PC-3 (cell line): ENCODE data around the gene CHD5. TPM values are rescaled to one million over a fixed set of nuclear protein-coding genes. Genes with fewer than 3 reads are reported as not detected.

ENCODE experiments used
- ATAC-seq: fragments of 200-7000 bp; cut with Tn5 transposase; 2 replicates; pipeline ENCODE4 v1.9.1; 2020; ENCODE audit warnings: mild to moderate bottlenecking, moderate library complexity
- BruUV-seq: library from RNA; stranded (reverse); fragments of 400-500 nt; replicated peaks from 2 replicates; lab custom pipeline; 2021; lab: Mats Ljungman, UMichigan
- CTCF ChIA-PET: fragments of 300-600 bp; sonication (Branson Sonifier 250); formaldehyde crosslinking; loops from one replicate; lab custom pipeline; 2022; ENCODE audit warnings: antibody characterized with exemption; lab: Charles Lee
- POLR2A ChIA-PET: fragments of 300-600 bp; sonication (Branson Sonifier 250); formaldehyde crosslinking; loops from one replicate; lab custom pipeline; 2022; ENCODE audit warnings: antibody characterized with exemption; ENCODE audit not compliant: unreplicated experiment; lab: Charles Lee
- DNase-seq: peaks from one replicate; pipeline ENCODE4 v3.0.0-alpha.2; 2015
- H2AFZ ChIP-seq: fragments of 300-600 bp; sonication (generic); 2 replicates; pipeline ENCODE4 v1.6.0; 2016; ENCODE audit warnings: antibody characterized with exemption, low read length
- H3F3A ChIP-seq: fragments of 300-600 bp; sonication (generic); one replicate; pipeline ENCODE4 v1.6.0; 2017; ENCODE audit warnings: antibody characterized with exemption, low read length, control low read depth, mild to moderate bottlenecking; ENCODE audit not compliant: unreplicated experiment
- H3K27ac ChIP-seq: fragments of 300-600 bp; sonication (generic); 2 replicates; pipeline ENCODE4 v1.5.1; 2016; ENCODE audit warnings: mild to moderate bottlenecking, low read length
- H3K27me3 ChIP-seq: fragments of 300-600 bp; sonication (generic); 2 replicates; pipeline ENCODE4 v1.6.1; 2016; ENCODE audit warnings: low read length, mixed read lengths
- H3K36me3 ChIP-seq: fragments of 300-600 bp; sonication (generic); 2 replicates; pipeline ENCODE4 v1.6.1; 2016; ENCODE audit warnings: low read depth, mixed run types, low read length, mixed read lengths
- H3K4me1 ChIP-seq: fragments of 300-600 bp; sonication (generic); 2 replicates; pipeline ENCODE4 v1.5.1; 2016; ENCODE audit warnings: low read length; ENCODE audit not compliant: insufficient read depth
- H3K4me2 ChIP-seq: fragments of 300-600 bp; sonication (generic); 2 replicates; pipeline ENCODE4 v1.6.0; 2016; ENCODE audit warnings: low read length
- H3K4me3 ChIP-seq: fragments of 300-600 bp; sonication (generic); 2 replicates; pipeline ENCODE4 v1.5.1; 2016; ENCODE audit warnings: mild to moderate bottlenecking, low read length, mixed read lengths
- H3K79me2 ChIP-seq: fragments of 300-600 bp; sonication (generic); 2 replicates; pipeline ENCODE4 v1.6.1; 2017; ENCODE audit warnings: low read length, mixed read lengths
- H3K9ac ChIP-seq: fragments of 300-600 bp; sonication (generic); 2 replicates; pipeline ENCODE4 v1.6.0; 2016; ENCODE audit warnings: mild to moderate bottlenecking, low read length
- H3K9me2 ChIP-seq: fragments of 300-600 bp; sonication (generic); replicated peaks from 2 replicates; pipeline ENCODE4 v1.6.1; 2016; ENCODE audit warnings: mixed run types, low read length, mixed read lengths
- H3K9me3 ChIP-seq: fragments of 300-600 bp; sonication (generic); 2 replicates; pipeline ENCODE4 v1.6.1; 2016; ENCODE audit warnings: low read length, mixed read lengths
- H4K20me1 ChIP-seq: fragments of 300-600 bp; sonication (generic); 2 replicates; pipeline ENCODE4 v1.6.1; 2016; ENCODE audit warnings: low read length, mixed read lengths
- EZH2 ChIP-seq: fragments of 300-600 bp; sonication (generic); IDR thresholded peaks from one replicate; pipeline ENCODE4 v1.6.1; 2017; ENCODE audit warnings: antibody characterized with exemption, mild to moderate bottlenecking, low read length; ENCODE audit not compliant: unreplicated experiment
- EZH2phosphoT487 ChIP-seq: fragments of 300-600 bp; sonication (generic); IDR thresholded peaks from 2 replicates; pipeline ENCODE4 v1.6.1; 2018; ENCODE audit warnings: mild to moderate bottlenecking, antibody characterized with exemption, low read length, borderline replicate concordance
- intact Hi-C: fragments of 100-400 bp; cut with micrococcal nuclease; formaldehyde crosslinking; loops from 2 replicates; pipeline ENCODE4 v1.9.0; 2023
- total RNA-seq: library from RNA; depleted of rRNA; stranded (reverse); fragments of >200 nt; gene quantifications from 2 replicates; pipeline ENCODE4 v1.2.3, GENCODE V29; 2014
- TF ChIP-seq, protein P1 (sequence below): fragments of 300-600 bp; sonication (generic); conservative IDR thresholded peaks from 2 replicates; pipeline ENCODE4 v1.5.1; 2017; ENCODE audit warnings: antibody characterized with exemption, low read depth, mild to moderate bottlenecking, low read length

CHD5 gene
- total RNA-seq, 1 experiment from 2014 or later: 0.55 TPM

DNA sequence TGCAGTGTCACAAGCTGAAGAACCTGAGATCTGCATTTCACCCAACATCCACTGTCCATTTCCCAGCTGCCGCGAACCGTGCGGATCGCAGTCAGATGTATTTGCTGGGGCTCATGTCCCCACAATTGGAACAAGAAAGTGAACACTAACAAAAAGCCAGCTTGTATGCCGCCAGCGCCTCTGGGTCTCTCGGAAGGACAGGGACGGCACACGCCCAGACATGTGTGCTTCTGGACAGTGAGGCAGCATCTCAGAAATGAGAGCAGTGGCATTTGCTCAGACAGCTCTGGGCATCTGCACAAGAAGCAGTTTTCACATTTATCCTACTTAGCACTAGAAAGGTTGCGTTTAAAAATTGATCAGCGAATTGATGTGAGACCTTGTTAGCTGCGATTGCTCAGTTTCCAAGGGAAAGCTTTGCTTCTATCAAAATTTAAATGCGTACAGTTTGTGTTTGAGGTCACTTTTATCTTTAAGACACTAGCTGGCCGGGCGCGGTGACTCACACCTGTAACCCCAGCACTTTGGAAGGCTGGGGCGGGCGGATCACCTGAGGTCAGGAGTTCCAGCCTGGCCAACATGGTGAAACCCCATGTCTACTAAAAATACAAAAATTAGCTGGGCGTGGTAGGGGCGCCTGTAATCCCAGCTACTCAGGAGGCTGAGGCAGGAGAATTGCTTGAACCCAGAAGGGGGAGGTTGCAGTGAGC lies 105.8 kb downstream of the CHD5 start:
- intact Hi-C loops: no loop called here
- no peak for ATAC-seq
- no peak for DNase-seq
- H3K4me3 ChIP-seq: no peak overlapping the region
- no peak overlapping the region for H2AFZ ChIP-seq
- TF ChIP-seq EZH2 (no peak), EZH2phosphoT487 (no peak)
- TF ChIP-seq, protein P1, sequence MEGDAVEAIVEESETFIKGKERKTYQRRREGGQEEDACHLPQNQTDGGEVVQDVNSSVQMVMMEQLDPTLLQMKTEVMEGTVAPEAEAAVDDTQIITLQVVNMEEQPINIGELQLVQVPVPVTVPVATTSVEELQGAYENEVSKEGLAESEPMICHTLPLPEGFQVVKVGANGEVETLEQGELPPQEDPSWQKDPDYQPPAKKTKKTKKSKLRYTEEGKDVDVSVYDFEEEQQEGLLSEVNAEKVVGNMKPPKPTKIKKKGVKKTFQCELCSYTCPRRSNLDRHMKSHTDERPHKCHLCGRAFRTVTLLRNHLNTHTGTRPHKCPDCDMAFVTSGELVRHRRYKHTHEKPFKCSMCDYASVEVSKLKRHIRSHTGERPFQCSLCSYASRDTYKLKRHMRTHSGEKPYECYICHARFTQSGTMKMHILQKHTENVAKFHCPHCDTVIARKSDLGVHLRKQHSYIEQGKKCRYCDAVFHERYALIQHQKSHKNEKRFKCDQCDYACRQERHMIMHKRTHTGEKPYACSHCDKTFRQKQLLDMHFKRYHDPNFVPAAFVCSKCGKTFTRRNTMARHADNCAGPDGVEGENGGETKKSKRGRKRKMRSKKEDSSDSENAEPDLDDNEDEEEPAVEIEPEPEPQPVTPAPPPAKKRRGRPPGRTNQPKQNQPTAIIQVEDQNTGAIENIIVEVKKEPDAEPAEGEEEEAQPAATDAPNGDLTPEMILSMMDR: no peak
- no peaks in the 10 kb centered on the region for H4K20me1 ChIP-seq
- no peak overlapping the region for H3K4me2 ChIP-seq
- no peaks in the 10 kb centered on the region for H3K9me3 ChIP-seq
- no peaks in the 10 kb centered on the region for H3K9me2 ChIP-seq
- no peaks in the 10 kb centered on the region for H3K4me1 ChIP-seq
- H3K9ac ChIP-seq: no peak overlapping the region
- no peaks in the 10 kb centered on the region for H3K36me3 ChIP-seq
- no peaks in the 10 kb centered on the region for H3K27me3 ChIP-seq
- no peaks in the 10 kb centered on the region for H3F3A ChIP-seq
- ChIA-PET POLR2A (no interaction called here), CTCF (no interaction called here)
- no peaks in the 10 kb centered on the region for H3K79me2 ChIP-seq
- no TSS peak for BruUV-seq
- no peak overlapping the region for H3K27ac ChIP-seq

DNA sequence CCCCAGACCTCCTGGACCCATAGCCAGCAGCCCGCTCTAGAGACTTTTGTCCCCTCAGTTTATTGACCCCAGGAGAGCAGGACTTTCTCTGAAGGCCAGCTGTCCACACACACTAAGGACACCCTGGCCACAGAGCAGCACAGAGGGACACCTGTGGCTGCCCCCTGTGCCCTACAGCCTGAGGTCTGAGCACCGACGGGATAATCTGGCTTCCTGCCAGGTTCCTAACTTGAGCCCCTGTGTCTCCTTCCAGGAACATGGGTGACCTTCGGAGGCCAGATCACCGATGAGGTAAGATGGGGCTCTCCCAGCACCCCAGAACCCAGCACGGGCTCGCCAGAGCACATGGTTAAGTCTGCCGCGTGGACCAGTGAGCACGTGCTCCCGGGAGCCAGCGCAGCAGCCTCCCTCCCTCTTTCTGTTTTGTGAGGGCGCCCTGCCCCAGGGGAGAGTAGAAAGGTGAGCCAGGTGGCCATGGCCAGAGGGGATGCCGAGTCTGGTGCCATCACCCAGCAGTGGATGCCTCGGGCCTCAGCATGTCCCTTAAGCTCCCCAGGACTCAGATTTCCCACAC lies 106.6 kb downstream of the CHD5 start:
- CTCF ChIA-PET: no interaction called here
- H3K27ac ChIP-seq: no peak overlapping the region
- no peak for TF ChIP-seq EZH2
- TF ChIP-seq, protein P1: no peak
- H3K36me3 ChIP-seq: no peaks in the 10 kb centered on the region
- intact Hi-C loops: no loop called here
- POLR2A ChIA-PET: no interaction called here
- H3F3A ChIP-seq: no peaks in the 10 kb centered on the region
- no peaks in the 10 kb centered on the region for H4K20me1 ChIP-seq
- H3K4me2 ChIP-seq: no peak overlapping the region
- H3K4me1 ChIP-seq: no peaks in the 10 kb centered on the region
- H3K4me3 ChIP-seq: no peak overlapping the region
- no peaks in the 10 kb centered on the region for H3K27me3 ChIP-seq
- H2AFZ ChIP-seq: no peak overlapping the region
- DNase-seq (no peak), ATAC-seq (no peak)
- no peak overlapping the region for H3K9ac ChIP-seq
- no TSS peak for BruUV-seq
- H3K9me3 ChIP-seq: no peaks in the 10 kb centered on the region
- no peaks in the 10 kb centered on the region for H3K79me2 ChIP-seq
- no peaks in the 10 kb centered on the region for H3K9me2 ChIP-seq

DNA sequence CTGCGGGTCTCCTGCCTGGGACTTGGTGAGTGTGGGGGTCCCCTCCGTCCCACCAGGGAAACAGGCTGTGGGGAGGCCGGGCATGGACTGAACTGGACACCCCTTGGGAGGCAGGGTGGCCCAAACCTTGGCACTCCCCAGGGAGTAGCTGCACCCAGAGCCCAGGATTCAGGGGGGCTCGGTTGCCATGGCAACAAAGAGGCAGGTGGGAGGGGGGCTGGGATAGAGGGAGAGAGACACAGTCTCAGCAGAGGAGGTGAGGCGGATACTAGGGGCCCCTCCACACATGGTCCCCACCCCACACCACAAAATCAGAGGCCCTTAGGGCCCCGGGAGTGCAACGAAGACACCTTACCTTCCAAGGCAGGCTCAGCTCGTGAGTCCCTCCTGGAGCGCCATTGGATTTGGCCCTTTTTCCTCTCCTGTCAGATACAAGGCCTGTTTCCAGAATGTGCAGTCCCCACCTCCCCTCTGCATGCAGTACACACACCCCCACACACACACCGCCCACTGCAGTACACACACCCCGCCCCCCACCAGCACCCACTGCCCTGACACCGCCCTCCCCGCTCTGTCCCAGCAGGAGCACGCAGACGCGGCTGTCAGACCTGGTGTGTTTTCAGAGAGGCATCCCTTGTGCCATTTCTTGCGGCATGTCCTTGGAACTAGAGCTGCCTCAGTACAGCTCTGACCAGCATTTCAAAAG lies 107.2 kb downstream of the CHD5 start:
- Histone ChIP-seq H3K36me3 (no peaks in the 10 kb centered on the region), H3K4me3 (no peak overlapping the region), H3K9me3 (no peaks in the 10 kb centered on the region), H3K27ac (no peak overlapping the region), H4K20me1 (no peaks in the 10 kb centered on the region), H3K4me2 (no peak overlapping the region), H3F3A (no peaks in the 10 kb centered on the region), H3K79me2 (no peaks in the 10 kb centered on the region), H3K27me3 (no peaks in the 10 kb centered on the region), H3K4me1 (no peaks in the 10 kb centered on the region), H3K9ac (no peak overlapping the region), H3K9me2 (no peaks in the 10 kb centered on the region), H2AFZ (no peak overlapping the region)
- ChIA-PET CTCF (no interaction called here), POLR2A (no interaction called here)
- TF ChIP-seq EZH2 (no peak), EZH2phosphoT487 (no peak)
- TF ChIP-seq, protein P1: no peak
- ATAC-seq (no peak), DNase-seq (no peak)
- intact Hi-C loops: no loop called here
- BruUV-seq: no TSS peak
